ENCODE data around the gene GATA3. TPM values are rescaled to one million over a fixed set of nuclear protein-coding genes. Genes with fewer than 3 reads are reported as not detected.
A peak's percentile ranks its signal among the peaks of the same experiment; 100 is the strongest.

The GATA3 gene
- total and polyA plus RNA-seq, 9 donors = 0.11 to 9.8 (median 0.33) TPM

DNA sequence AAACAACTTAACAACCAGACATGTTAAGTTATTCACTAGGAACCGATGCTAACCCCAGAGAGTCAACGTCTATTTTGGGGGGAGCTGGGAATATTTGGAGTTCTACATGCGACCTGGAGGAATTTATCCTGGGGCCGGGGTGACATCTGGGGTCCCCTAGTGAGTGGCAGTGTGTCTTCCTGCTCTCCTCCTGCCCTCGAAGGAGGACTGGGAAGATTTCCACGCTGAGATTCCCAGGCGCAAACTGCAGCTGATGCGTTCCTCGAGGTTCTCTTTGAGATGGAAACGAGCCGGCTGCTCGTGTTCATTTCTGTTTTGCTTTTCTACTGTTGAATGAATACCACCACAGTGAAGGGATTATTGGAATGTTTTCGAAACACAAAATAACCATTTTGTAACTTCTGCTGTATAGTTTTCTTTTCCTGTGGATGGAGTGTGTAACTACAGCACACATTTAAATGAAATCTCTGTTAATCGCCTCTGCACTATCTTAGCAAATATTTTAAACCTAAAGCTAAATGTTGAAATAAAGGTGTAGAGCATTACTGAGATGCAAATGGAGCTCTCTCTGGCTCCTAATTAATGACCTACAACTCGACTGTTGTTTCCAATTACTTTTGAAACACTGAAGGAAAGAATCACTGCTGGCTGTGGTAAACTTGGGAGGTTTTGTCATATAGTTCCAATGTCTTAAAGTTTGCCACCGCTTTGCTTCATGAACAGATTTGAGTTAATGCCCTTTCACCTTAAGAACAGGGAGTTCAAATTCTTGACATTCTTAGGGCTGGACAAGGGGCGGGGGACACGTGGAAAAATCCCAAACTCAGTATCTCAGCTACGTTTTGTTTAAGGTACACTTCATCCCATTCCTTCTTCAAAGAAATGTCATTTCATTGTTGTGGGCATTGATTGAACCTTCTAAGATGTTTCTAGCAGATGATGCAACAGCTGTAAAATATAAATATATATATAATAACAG lies 21.1 kb downstream of the GATA3 start:
- Histone ChIP-seq H3K27ac (ENCODE audit: low read length) (no peak overlapping the region), H3K4me1 (ENCODE audit: control insufficient read depth, insufficient read depth, low read length) (no peaks in the 10 kb centered on the region), H3K27me3 (ENCODE audit: control insufficient read depth, insufficient read depth, low read length) (peaks cover 15% of the 10 kb centered on the region), H3K9me3 (replicated peaks; ENCODE audit: control insufficient read depth, low read depth, low read length) (no peaks in the 10 kb centered on the region), H3K36me3 (ENCODE audit: control insufficient read depth, insufficient read depth, low read length) (no peaks in the 10 kb centered on the region), H3K4me3 (ENCODE audit: low read length) (no peak overlapping the region)
- 25% methylated on average over 5 of the region's 19 CpGs for WGBS (ENCODE audit: insufficient coverage)
- DNase-seq = no peak

- DNase-seq = no peak
- Histone ChIP-seq H3K27me3 (ENCODE audit: control insufficient read depth, insufficient read depth, low read length) (peaks cover 20% of the 10 kb centered on the region), H3K9me3 (replicated peaks; ENCODE audit: control insufficient read depth, low read depth, low read length) (no peaks in the 10 kb centered on the region), H3K4me1 (ENCODE audit: control insufficient read depth, insufficient read depth, low read length) (no peaks in the 10 kb centered on the region), H3K4me3 (ENCODE audit: low read length) (no peak overlapping the region), H3K27ac (ENCODE audit: low read length) (no peak overlapping the region), H3K36me3 (ENCODE audit: control insufficient read depth, insufficient read depth, low read length) (no peaks in the 10 kb centered on the region)
- no CpG with 5 or more reads among the region's 5 CpGs for WGBS (ENCODE audit: insufficient coverage)
These were observed 22.4 kb downstream of the GATA3 start for GRCh38 chr10:8076933-8077332.

- Histone ChIP-seq H3K27ac (ENCODE audit: low read length) (no peak overlapping the region), H3K4me3 (ENCODE audit: low read length) (no peak overlapping the region), H3K4me1 (ENCODE audit: control insufficient read depth, insufficient read depth, low read length) (no peaks in the 10 kb centered on the region), H3K27me3 (ENCODE audit: control insufficient read depth, insufficient read depth, low read length) (peaks cover 18% of the 10 kb centered on the region), H3K9me3 (replicated peaks; ENCODE audit: control insufficient read depth, low read depth, low read length) (no peaks in the 10 kb centered on the region), H3K36me3 (ENCODE audit: control insufficient read depth, insufficient read depth, low read length) (no peaks in the 10 kb centered on the region)
- WGBS (ENCODE audit: insufficient coverage) = no CpG with 5 or more reads among the region's 1 CpG
- DNase-seq = no peak
These were observed 23.5 kb downstream of the GATA3 start for GRCh38 chr10:8078027-8078426.

- Histone ChIP-seq H3K4me1 (ENCODE audit: control insufficient read depth, insufficient read depth, low read length) (no peaks in the 10 kb centered on the region), H3K4me3 (ENCODE audit: low read length) (no peak overlapping the region), H3K36me3 (ENCODE audit: control insufficient read depth, insufficient read depth, low read length) (no peaks in the 10 kb centered on the region), H3K27ac (ENCODE audit: low read length) (no peak overlapping the region), H3K27me3 (ENCODE audit: control insufficient read depth, insufficient read depth, low read length) (peaks cover 20% of the 10 kb centered on the region), H3K9me3 (replicated peaks; ENCODE audit: control insufficient read depth, low read depth, low read length) (no peaks in the 10 kb centered on the region)
- DNase-seq = peak; percentile 52
- 5% methylated on average over 3 of the region's 3 CpGs for WGBS (ENCODE audit: insufficient coverage)
These were observed 24.6 kb downstream of the GATA3 start for GRCh38 chr10:8079126-8079525.

DNA sequence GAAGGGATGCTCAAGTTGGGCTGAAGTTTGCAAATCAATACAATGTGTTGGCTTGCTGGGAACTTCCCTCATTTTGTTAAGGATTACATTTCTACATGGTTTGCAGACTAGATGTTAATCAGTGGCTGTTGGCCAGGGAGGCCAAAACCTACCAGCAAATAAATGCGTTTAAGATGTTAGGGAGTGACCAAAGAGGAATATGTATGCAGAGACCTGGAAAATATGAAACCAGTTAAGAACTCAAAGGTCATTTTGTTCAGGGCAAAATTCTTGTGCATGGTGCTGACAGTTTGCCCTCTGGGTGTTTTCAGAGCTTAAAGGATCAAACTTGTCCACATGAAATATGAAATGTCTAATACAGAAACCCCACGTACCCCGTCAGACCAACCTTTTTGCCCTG lies 30.3 kb downstream of the GATA3 start:
- Histone ChIP-seq H3K9me3 (replicated peaks; ENCODE audit: control insufficient read depth, low read depth, low read length) (no peaks in the 10 kb centered on the region), H3K36me3 (ENCODE audit: control insufficient read depth, insufficient read depth, low read length) (no peaks in the 10 kb centered on the region), H3K4me1 (ENCODE audit: control insufficient read depth, insufficient read depth, low read length) (no peaks in the 10 kb centered on the region), H3K27ac (ENCODE audit: low read length) (no peak overlapping the region), H3K27me3 (ENCODE audit: control insufficient read depth, insufficient read depth, low read length) (peaks cover 10% of the 10 kb centered on the region), H3K4me3 (ENCODE audit: low read length) (no peak overlapping the region)
- WGBS (ENCODE audit: insufficient coverage) = 7% methylated on average over 3 of the region's 3 CpGs
- DNase-seq = peak; percentile 16

DNA sequence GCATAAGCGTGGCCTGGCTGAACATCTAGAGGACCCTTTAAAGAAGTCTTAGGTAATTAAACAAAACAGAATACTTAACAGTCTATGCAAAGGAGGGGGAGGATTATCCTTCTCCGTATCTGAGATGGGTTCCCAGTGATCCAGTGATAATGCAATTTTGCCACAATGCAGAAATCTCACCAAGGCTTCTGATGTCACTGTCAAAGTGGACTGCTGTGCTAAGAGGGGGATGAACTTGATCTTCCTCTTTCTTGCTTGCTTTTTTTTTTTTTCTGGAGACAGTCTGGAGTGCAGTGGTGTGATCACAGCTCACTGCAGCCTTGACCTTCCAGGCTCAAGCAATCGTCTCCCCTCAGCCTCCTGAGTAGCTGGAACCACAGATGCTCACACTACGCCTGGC lies 30.8 kb downstream of the GATA3 start:
- no peak for DNase-seq
- no peak overlapping the region for H3K4me3 ChIP-seq (ENCODE audit: low read length)
- H3K36me3 ChIP-seq (ENCODE audit: control insufficient read depth, insufficient read depth, low read length) = no peaks in the 10 kb centered on the region
- H3K27me3 ChIP-seq (ENCODE audit: control insufficient read depth, insufficient read depth, low read length) = peaks cover 10% of the 10 kb centered on the region
- no peaks in the 10 kb centered on the region for H3K4me1 ChIP-seq (ENCODE audit: control insufficient read depth, insufficient read depth, low read length)
- H3K9me3 ChIP-seq (replicated peaks; ENCODE audit: control insufficient read depth, low read depth, low read length) = no peaks in the 10 kb centered on the region
- 61% methylated on average over 2 of the region's 4 CpGs for WGBS (ENCODE audit: insufficient coverage)
- H3K27ac ChIP-seq (ENCODE audit: low read length) = no peak overlapping the region

- Histone ChIP-seq H3K4me1 (ENCODE audit: control insufficient read depth, insufficient read depth, low read length) (no peaks in the 10 kb centered on the region), H3K36me3 (ENCODE audit: control insufficient read depth, insufficient read depth, low read length) (no peaks in the 10 kb centered on the region), H3K27me3 (ENCODE audit: control insufficient read depth, insufficient read depth, low read length) (peaks cover 6% of the 10 kb centered on the region), H3K9me3 (replicated peaks; ENCODE audit: control insufficient read depth, low read depth, low read length) (no peaks in the 10 kb centered on the region), H3K4me3 (ENCODE audit: low read length) (no peak overlapping the region), H3K27ac (ENCODE audit: low read length) (no peak overlapping the region)
- no CpG with 5 or more reads among the region's 5 CpGs for WGBS (ENCODE audit: insufficient coverage)
- no peak for DNase-seq
These were observed 31.8 kb downstream of the GATA3 start for GRCh38 chr10:8086315-8086714.

DNA sequence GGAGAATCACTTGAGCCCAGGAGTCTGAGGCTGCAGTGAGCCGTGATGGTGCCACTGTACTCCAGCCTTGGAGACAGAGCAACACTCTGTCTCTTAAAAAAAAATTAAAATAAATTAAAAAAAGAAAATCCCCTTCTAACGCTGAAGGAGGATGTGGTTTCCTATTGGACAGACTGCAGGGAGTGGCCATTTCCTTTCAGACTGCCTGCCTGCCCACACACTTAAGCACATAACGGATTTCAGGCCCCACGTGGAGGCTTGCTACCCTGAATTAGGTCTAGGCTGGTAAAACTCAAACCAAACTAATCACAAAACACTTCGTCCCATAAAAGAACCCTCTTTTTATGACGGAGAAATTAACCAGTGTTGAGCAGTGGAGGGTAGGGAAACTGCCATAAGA lies 34.0 kb downstream of the GATA3 start:
- 0% methylated on average over 1 of the region's 6 CpGs for WGBS (ENCODE audit: insufficient coverage)
- Histone ChIP-seq H3K9me3 (replicated peaks; ENCODE audit: control insufficient read depth, low read depth, low read length) (no peaks in the 10 kb centered on the region), H3K4me3 (ENCODE audit: low read length) (no peak overlapping the region), H3K36me3 (ENCODE audit: control insufficient read depth, insufficient read depth, low read length) (no peaks in the 10 kb centered on the region), H3K4me1 (ENCODE audit: control insufficient read depth, insufficient read depth, low read length) (no peaks in the 10 kb centered on the region), H3K27ac (ENCODE audit: low read length) (no peak overlapping the region), H3K27me3 (ENCODE audit: control insufficient read depth, insufficient read depth, low read length) (no peaks in the 10 kb centered on the region)
- DNase-seq = no peak

DNA sequence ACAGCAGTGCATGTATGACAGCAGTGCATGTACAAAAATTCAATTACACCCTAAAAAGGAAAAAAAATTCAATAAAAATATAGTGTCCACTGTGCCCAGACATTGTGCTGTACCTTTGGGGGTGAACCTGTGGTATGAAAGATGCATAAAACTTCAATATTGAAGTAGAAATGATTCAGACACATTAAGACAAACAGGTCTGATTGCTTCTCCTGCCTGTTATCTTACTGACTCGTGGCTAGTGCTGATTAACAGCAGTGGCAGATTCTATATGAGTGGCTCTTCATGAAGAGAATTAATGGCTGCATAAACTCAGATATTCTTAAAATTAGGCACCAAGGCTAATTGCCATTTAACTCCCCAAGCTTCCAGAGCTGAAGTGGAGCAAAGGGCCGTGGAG lies 37.9 kb downstream of the GATA3 start:
- no peaks in the 10 kb centered on the region for H3K4me1 ChIP-seq (ENCODE audit: control insufficient read depth, insufficient read depth, low read length)
- H3K9me3 ChIP-seq (replicated peaks; ENCODE audit: control insufficient read depth, low read depth, low read length) = no peaks in the 10 kb centered on the region
- H3K27me3 ChIP-seq (ENCODE audit: control insufficient read depth, insufficient read depth, low read length) = no peaks in the 10 kb centered on the region
- H3K36me3 ChIP-seq (ENCODE audit: control insufficient read depth, insufficient read depth, low read length) = no peaks in the 10 kb centered on the region
- H3K4me3 ChIP-seq (ENCODE audit: low read length) = no peak overlapping the region
- no peak for DNase-seq
- H3K27ac ChIP-seq (ENCODE audit: low read length) = no peak overlapping the region
- no CpG with 5 or more reads among the region's 2 CpGs for WGBS (ENCODE audit: insufficient coverage)

- H3K36me3 ChIP-seq (ENCODE audit: control insufficient read depth, insufficient read depth, low read length) = no peaks in the 10 kb centered on the region
- 16% methylated on average over 12 of the region's 14 CpGs for WGBS (ENCODE audit: insufficient coverage)
- no peak overlapping the region for H3K27ac ChIP-seq (ENCODE audit: low read length)
- H3K27me3 ChIP-seq (ENCODE audit: control insufficient read depth, insufficient read depth, low read length) = no peaks in the 10 kb centered on the region
- no peaks in the 10 kb centered on the region for H3K9me3 ChIP-seq (replicated peaks; ENCODE audit: control insufficient read depth, low read depth, low read length)
- H3K4me1 ChIP-seq (ENCODE audit: control insufficient read depth, insufficient read depth, low read length) = no peaks in the 10 kb centered on the region
- no peak overlapping the region for H3K4me3 ChIP-seq (ENCODE audit: low read length)
- DNase-seq = no peak
These were observed 41.5 kb downstream of the GATA3 start for GRCh38 chr10:8095959-8096358.

Data from muscle of leg (tissue), 11 donors.